ENCODE measurements around the gene ALG8. TPM values are rescaled to one million over a fixed set of nuclear protein-coding genes. Genes with fewer than 3 reads are reported as not detected.

The ALG8 gene
- polyA plus RNA-seq, 1 donor from 2014 or later, result 42.1 TPM

GRCh38 chr11:78100676-78101472, 38.6 kb downstream of the ALG8 start:
- Histone ChIP-seq H3K9me3 (ENCODE audit: low read length) (no peaks in the 10 kb centered on the region), H4K20me1 (ENCODE audit: insufficient read depth) (no peaks in the 10 kb centered on the region), H2AFZ (ENCODE audit: low read depth, low read length) (no peak overlapping the region), H3F3A (ENCODE audit: insufficient read depth, low read length, poor library complexity, severe bottlenecking) (no peaks in the 10 kb centered on the region), H3K9me2 (ENCODE audit: insufficient read depth, low read length) (no peaks in the 10 kb centered on the region), H3K4me3 (ENCODE audit: low read length) (no peak overlapping the region), H3K4me2 (ENCODE audit: low read length) (no peak overlapping the region), H3K27me3 (ENCODE audit: insufficient read depth, low read depth, low read length) (no peaks in the 10 kb centered on the region), H3K79me2 (replicated peaks; ENCODE audit: insufficient read depth, low read length) (no peaks in the 10 kb centered on the region), H3K36me3 (ENCODE audit: insufficient read depth, low read length) (no peaks in the 10 kb centered on the region), H3K27ac (ENCODE audit: low read length) (no peak overlapping the region), H3K9ac (ENCODE audit: low read length) (no peak overlapping the region)
- TF ChIP-seq RAD21 (conservative IDR thresholded peaks at IDR 0.05) (no peak), EP300 (conservative IDR thresholded peaks at IDR 0.05; ENCODE audit: poor library complexity, severe bottlenecking) (no peak), CTCF (IDR thresholded peaks at IDR 0.05; ENCODE audit: poor library complexity, severe bottlenecking) (no peak), SMC3 (conservative IDR thresholded peaks at IDR 0.05; ENCODE audit: poor library complexity) (no peak), REST (IDR thresholded peaks at IDR 0.05; ENCODE audit: borderline replicate concordance) (no peak)

- no peak overlapping the region for H3K27ac ChIP-seq (ENCODE audit: low read length)
- H4K20me1 ChIP-seq (ENCODE audit: insufficient read depth), result no peaks in the 10 kb centered on the region
- H3K9me3 ChIP-seq (ENCODE audit: low read length), result no peaks in the 10 kb centered on the region
- no peaks in the 10 kb centered on the region for H3K9me2 ChIP-seq (ENCODE audit: insufficient read depth, low read length)
- no peak overlapping the region for H3K4me2 ChIP-seq (ENCODE audit: low read length)
- H3K36me3 ChIP-seq (ENCODE audit: insufficient read depth, low read length), result no peaks in the 10 kb centered on the region
- no peak overlapping the region for H3K9ac ChIP-seq (ENCODE audit: low read length)
- H2AFZ ChIP-seq (ENCODE audit: low read depth, low read length), result no peak overlapping the region
- no peak overlapping the region for H3K4me3 ChIP-seq (ENCODE audit: low read length)
- H3F3A ChIP-seq (ENCODE audit: insufficient read depth, low read length, poor library complexity, severe bottlenecking), result no peaks in the 10 kb centered on the region
- no peak for TF ChIP-seq EP300 (conservative IDR thresholded peaks at IDR 0.05; ENCODE audit: poor library complexity, severe bottlenecking)
- TF ChIP-seq TAF1 (IDR thresholded peaks at IDR 0.05; ENCODE audit: low read depth), result no peak
- TF ChIP-seq REST (IDR thresholded peaks at IDR 0.05; ENCODE audit: borderline replicate concordance), result no peak
- TF ChIP-seq EZH2 (IDR thresholded peaks at IDR 0.05; ENCODE audit: borderline replicate concordance, insufficient read depth, low read length, poor library complexity, severe bottlenecking), result no peak
- TF ChIP-seq POLR2AphosphoS5 (IDR thresholded peaks at IDR 0.05), result no peak
- no peak for TF ChIP-seq RAD21 (conservative IDR thresholded peaks at IDR 0.05)
- no peak for TF ChIP-seq MXI1 (conservative IDR thresholded peaks at IDR 0.05; ENCODE audit: poor library complexity, severe bottlenecking)
- TF ChIP-seq SMC3 (conservative IDR thresholded peaks at IDR 0.05; ENCODE audit: poor library complexity), result no peak
- TF ChIP-seq CTCF (IDR thresholded peaks at IDR 0.05; ENCODE audit: poor library complexity, severe bottlenecking), result no peak
- no peaks in the 10 kb centered on the region for H3K27me3 ChIP-seq (ENCODE audit: insufficient read depth, low read depth, low read length)
- H3K79me2 ChIP-seq (replicated peaks; ENCODE audit: insufficient read depth, low read length), result no peaks in the 10 kb centered on the region
Measured at GRCh38 chr11:78100261-78100660, 39.2 kb downstream of the ALG8 start.
